ENCODE data around the gene APOE.

DNA sequence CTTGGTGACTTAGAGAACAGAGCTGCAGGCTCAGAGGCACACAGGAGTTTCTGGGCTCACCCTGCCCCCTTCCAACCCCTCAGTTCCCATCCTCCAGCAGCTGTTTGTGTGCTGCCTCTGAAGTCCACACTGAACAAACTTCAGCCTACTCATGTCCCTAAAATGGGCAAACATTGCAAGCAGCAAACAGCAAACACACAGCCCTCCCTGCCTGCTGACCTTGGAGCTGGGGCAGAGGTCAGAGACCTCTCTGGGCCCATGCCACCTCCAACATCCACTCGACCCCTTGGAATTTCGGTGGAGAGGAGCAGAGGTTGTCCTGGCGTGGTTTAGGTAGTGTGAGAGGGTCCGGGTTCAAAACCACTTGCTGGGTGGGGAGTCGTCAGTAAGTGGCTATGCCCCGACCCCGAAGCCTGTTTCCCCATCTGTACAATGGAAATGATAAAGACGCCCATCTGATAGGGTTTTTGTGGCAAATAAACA lies 18.7 kb downstream of the APOE start:
- TF ChIP-seq ZFP3 (CRISPR knock-in tag; IDR thresholded peaks at IDR 0.05) (no peak), CSDC2 (CRISPR knock-in tag; IDR thresholded peaks at IDR 0.05) (no peak), RARB (CRISPR knock-in tag; IDR thresholded peaks at IDR 0.05) (no peak), ZFP30 (CRISPR knock-in tag; IDR thresholded peaks at IDR 0.05) (no peak), GLIS3 (CRISPR knock-in tag; IDR thresholded peaks at IDR 0.05) (no peak), SNAI2 (CRISPR knock-in tag; IDR thresholded peaks at IDR 0.05) (no peak), ZNF565 (CRISPR knock-in tag; conservative IDR thresholded peaks at IDR 0.05; ENCODE audit: low read depth) (no peak), ZNF8 (CRISPR knock-in tag; IDR thresholded peaks at IDR 0.05) (no peak), ESRRG (CRISPR knock-in tag; IDR thresholded peaks at IDR 0.05) (no peak), ZNF70 (CRISPR knock-in tag; IDR thresholded peaks at IDR 0.05) (no peak)
- TF ChIP-seq, protein P1, sequence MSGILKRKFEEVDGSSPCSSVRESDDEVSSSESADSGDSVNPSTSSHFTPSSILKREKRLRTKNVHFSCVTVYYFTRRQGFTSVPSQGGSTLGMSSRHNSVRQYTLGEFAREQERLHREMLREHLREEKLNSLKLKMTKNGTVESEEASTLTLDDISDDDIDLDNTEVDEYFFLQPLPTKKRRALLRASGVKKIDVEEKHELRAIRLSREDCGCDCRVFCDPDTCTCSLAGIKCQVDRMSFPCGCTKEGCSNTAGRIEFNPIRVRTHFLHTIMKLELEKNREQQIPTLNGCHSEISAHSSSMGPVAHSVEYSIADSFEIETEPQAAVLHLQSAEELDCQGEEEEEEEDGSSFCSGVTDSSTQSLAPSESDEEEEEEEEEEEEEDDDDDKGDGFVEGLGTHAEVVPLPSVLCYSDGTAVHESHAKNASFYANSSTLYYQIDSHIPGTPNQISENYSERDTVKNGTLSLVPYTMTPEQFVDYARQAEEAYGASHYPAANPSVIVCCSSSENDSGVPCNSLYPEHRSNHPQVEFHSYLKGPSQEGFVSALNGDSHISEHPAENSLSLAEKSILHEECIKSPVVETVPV (CRISPR knock-in tag; IDR thresholded peaks at IDR 0.05), result no peak
- TF ChIP-seq, protein P2, sequence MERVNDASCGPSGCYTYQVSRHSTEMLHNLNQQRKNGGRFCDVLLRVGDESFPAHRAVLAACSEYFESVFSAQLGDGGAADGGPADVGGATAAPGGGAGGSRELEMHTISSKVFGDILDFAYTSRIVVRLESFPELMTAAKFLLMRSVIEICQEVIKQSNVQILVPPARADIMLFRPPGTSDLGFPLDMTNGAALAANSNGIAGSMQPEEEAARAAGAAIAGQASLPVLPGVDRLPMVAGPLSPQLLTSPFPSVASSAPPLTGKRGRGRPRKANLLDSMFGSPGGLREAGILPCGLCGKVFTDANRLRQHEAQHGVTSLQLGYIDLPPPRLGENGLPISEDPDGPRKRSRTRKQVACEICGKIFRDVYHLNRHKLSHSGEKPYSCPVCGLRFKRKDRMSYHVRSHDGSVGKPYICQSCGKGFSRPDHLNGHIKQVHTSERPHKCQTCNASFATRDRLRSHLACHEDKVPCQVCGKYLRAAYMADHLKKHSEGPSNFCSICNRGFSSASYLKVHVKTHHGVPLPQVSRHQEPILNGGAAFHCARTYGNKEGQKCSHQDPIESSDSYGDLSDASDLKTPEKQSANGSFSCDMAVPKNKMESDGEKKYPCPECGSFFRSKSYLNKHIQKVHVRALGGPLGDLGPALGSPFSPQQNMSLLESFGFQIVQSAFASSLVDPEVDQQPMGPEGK (CRISPR knock-in tag; IDR thresholded peaks at IDR 0.05; ENCODE audit: borderline replicate concordance), result no peak
